Lower lobe of right lung (tissue), 2 donors: ENCODE results near the gene RAB11FIP3. TPM values are rescaled to one million over a fixed set of nuclear protein-coding genes. Genes with fewer than 3 reads are reported as not detected.
"Not testable (repeated sequence)": the region's sequence is repeated elsewhere in the genome, so short reads cannot be mapped to it uniquely, and the experiment has no call there.

Experiments used
- ATAC-seq, 2 donors: fragments of 200-7000 bp; cut with Tn5 transposase; one replicate each; pipeline ENCODE4 v1.9.1; 2020 to 2022; ENCODE audit warnings: mild to moderate bottlenecking in 2 of 2, moderate library complexity in 2 of 2
- DNase-seq: peaks from one replicate; pipeline ENCODE4 v3.0.0-alpha.2; 2020
- H3K27ac ChIP-seq: fragments of 200-600 bp; one replicate; pipeline ENCODE4 v1.8.0; 2022
- H3K27me3 ChIP-seq: fragments of 200-600 bp; one replicate; pipeline ENCODE4 v1.8.0; 2022; ENCODE audit warnings: low read depth
- H3K36me3 ChIP-seq: fragments of 200-600 bp; one replicate; pipeline ENCODE4 v1.8.0; 2022; ENCODE audit warnings: mild to moderate bottlenecking
- H3K4me1 ChIP-seq: fragments of 200-600 bp; one replicate; pipeline ENCODE4 v1.8.0; 2022
- H3K4me3 ChIP-seq: fragments of 200-600 bp; one replicate; pipeline ENCODE4 v1.8.0; 2022; ENCODE audit warnings: mild to moderate bottlenecking
- H3K9me3 ChIP-seq: fragments of 200-600 bp; one replicate; pipeline ENCODE4 v1.8.0; 2022
- CTCF ChIP-seq: fragments of 200-600 bp; IDR thresholded peaks from one replicate; pipeline ENCODE4 v1.8.0; 2022; ENCODE audit warnings: antibody characterized with exemption, mild to moderate bottlenecking
- intact Hi-C: fragments of 100-400 bp; cut with DNase I; formaldehyde crosslinking; loops from one replicate; pipeline ENCODE4 v1.11.0; 2022
- total RNA-seq: library from RNA; stranded (reverse); fragmentation: NEBNext Ultra II Directional; extraction: Animal tissue kit (Norgen Biotek cat#: 25700); gene quantifications from one replicate; pipeline ENCODE4 v1.2.1, GENCODE V29; 2021
- donor health status: DM: no; HTN: yes; CAD: no; lungs with severe emphysema.

RAB11FIP3 gene
- total RNA-seq, 1 donor from 2014 or later, result 32.2 TPM

GRCh38 chr16:414395-415169, 10.9 kb upstream of the RAB11FIP3 start:
- H3K9me3 ChIP-seq, result no peaks in the 10 kb centered on the region
- H3K4me3 ChIP-seq, result no peak overlapping the region
- TF ChIP-seq CTCF, result no peak
- DNase-seq, result no peak
- no peak overlapping the region for H3K27ac ChIP-seq
- peaks cover 7% of the 10 kb centered on the region for H3K36me3 ChIP-seq
- H3K27me3 ChIP-seq, result no peaks in the 10 kb centered on the region
- intact Hi-C loops, result no loop called here
- no peaks in the 10 kb centered on the region for H3K4me1 ChIP-seq
- no peak for ATAC-seq

GRCh38 chr16:415170-415498, 10.3 kb upstream of the RAB11FIP3 start:
- ATAC-seq, H3K4me3 ChIP-seq, H3K36me3 ChIP-seq, intact Hi-C loops, H3K27me3 ChIP-seq, DNase-seq, H3K4me1 ChIP-seq, H3K27ac ChIP-seq, H3K9me3 ChIP-seq: not testable (repeated sequence)

- peaks cover 24% of the 10 kb centered on the region for H3K4me1 ChIP-seq
- H3K36me3 ChIP-seq, H3K4me3 ChIP-seq, H3K27ac ChIP-seq, DNase-seq, ATAC-seq, intact Hi-C loops, H3K9me3 ChIP-seq, H3K27me3 ChIP-seq: not testable (repeated sequence)
Measured at GRCh38 chr16:422179-422578, 3.3 kb upstream of the RAB11FIP3 start.

- ATAC-seq (peak; percentile 72 to 78), DNase-seq (no peak)
- Histone ChIP-seq H3K27ac (peak overlapping the region; percentile 93), H3K27me3 (no peaks in the 10 kb centered on the region), H3K36me3 (no peaks in the 10 kb centered on the region), H3K9me3 (no peaks in the 10 kb centered on the region), H3K4me1 (peaks cover 36% of the 10 kb centered on the region), H3K4me3 (peak overlapping the region; percentile 78)
- intact Hi-C loops, result no loop called here
- TF ChIP-seq CTCF, result no peak
Measured at GRCh38 chr16:424033-424622, 1.3 kb upstream of the RAB11FIP3 start.

- intact Hi-C loops, result no loop called here
- TF ChIP-seq CTCF, result no peak
- Histone ChIP-seq H3K27me3 (no peaks in the 10 kb centered on the region), H3K4me3 (peak overlapping the region; percentile 78), H3K27ac (peak overlapping the region; percentile 93), H3K9me3 (no peaks in the 10 kb centered on the region), H3K4me1 (peaks cover 36% of the 10 kb centered on the region), H3K36me3 (no peaks in the 10 kb centered on the region)
- ATAC-seq (peak; percentile 56), DNase-seq (peak; percentile 63)
Measured at GRCh38 chr16:424623-425081, 797 bp upstream of the RAB11FIP3 start.

GRCh38 chr16:425740-426114, 278 bp downstream of the RAB11FIP3 start:
- Histone ChIP-seq H3K27ac (peak overlapping the region; percentile 93), H3K27me3 (no peaks in the 10 kb centered on the region), H3K9me3 (no peaks in the 10 kb centered on the region), H3K4me3 (peak overlapping the region; percentile 78), H3K36me3 (no peaks in the 10 kb centered on the region), H3K4me1 (peaks cover 36% of the 10 kb centered on the region)
- ATAC-seq (peak in 1 of 2 donors; percentile 40), DNase-seq (no peak)
- no peak for TF ChIP-seq CTCF
- intact Hi-C loops, result no loop called here
